ENCODE measurements around the gene ARAP1.

The ARAP1 gene

GRCh38 chr11:72648384-72649136, 103.6 kb downstream of the ARAP1 start:
- Histone ChIP-seq H4K20me1 (ENCODE audit: insufficient read depth, low read length, poor library complexity, severe bottlenecking) (no peaks in the 10 kb centered on the region), H3F3A (ENCODE audit: low read depth) (no peaks in the 10 kb centered on the region), H3K9ac (ENCODE audit: low read depth, low read length, poor library complexity, severe bottlenecking) (no peak overlapping the region), H3K79me2 (ENCODE audit: insufficient read depth, low read length) (no peaks in the 10 kb centered on the region), H3K9me3 (ENCODE audit: insufficient read depth, low read depth, low read length) (no peaks in the 10 kb centered on the region), H3K9me2 (replicated peaks; ENCODE audit: low read depth, low read length) (no peaks in the 10 kb centered on the region), H2AFZ (ENCODE audit: low read length) (no peak overlapping the region), H3K4me1 (ENCODE audit: insufficient read depth, low read length, poor library complexity, severe bottlenecking) (no peaks in the 10 kb centered on the region), H3K4me3 (ENCODE audit: low read length, poor library complexity, severe bottlenecking) (no peak overlapping the region), H3K4me2 (ENCODE audit: low read depth, low read length, poor library complexity, severe bottlenecking) (no peak overlapping the region), H3K36me3 (ENCODE audit: insufficient read depth, low read length) (no peaks in the 10 kb centered on the region), H3K27me3 (ENCODE audit: insufficient read depth, low read length, poor library complexity, severe bottlenecking) (no peaks in the 10 kb centered on the region)
- TF ChIP-seq CTCF (conservative IDR thresholded peaks at IDR 0.05; ENCODE audit: low read length) (no peak), EZH2phosphoT487 (IDR thresholded peaks at IDR 0.05; ENCODE audit: borderline replicate concordance) (no peak)

GRCh38 chr11:72647882-72648281, 104.3 kb downstream of the ARAP1 start:
- no peaks in the 10 kb centered on the region for H3K36me3 ChIP-seq (ENCODE audit: insufficient read depth, low read length)
- no peaks in the 10 kb centered on the region for H3K9me2 ChIP-seq (replicated peaks; ENCODE audit: low read depth, low read length)
- H4K20me1 ChIP-seq (ENCODE audit: insufficient read depth, low read length, poor library complexity, severe bottlenecking): no peaks in the 10 kb centered on the region
- H3F3A ChIP-seq (ENCODE audit: low read depth): no peaks in the 10 kb centered on the region
- no peaks in the 10 kb centered on the region for H3K4me1 ChIP-seq (ENCODE audit: insufficient read depth, low read length, poor library complexity, severe bottlenecking)
- H3K4me3 ChIP-seq (ENCODE audit: low read length, poor library complexity, severe bottlenecking): no peak overlapping the region
- H3K4me2 ChIP-seq (ENCODE audit: low read depth, low read length, poor library complexity, severe bottlenecking): no peak overlapping the region
- H3K79me2 ChIP-seq (ENCODE audit: insufficient read depth, low read length): no peaks in the 10 kb centered on the region
- no peaks in the 10 kb centered on the region for H3K9me3 ChIP-seq (ENCODE audit: insufficient read depth, low read depth, low read length)
- no peaks in the 10 kb centered on the region for H3K27me3 ChIP-seq (ENCODE audit: insufficient read depth, low read length, poor library complexity, severe bottlenecking)
- no peak for TF ChIP-seq EZH2phosphoT487 (IDR thresholded peaks at IDR 0.05; ENCODE audit: borderline replicate concordance)
- no peak for TF ChIP-seq CTCF (conservative IDR thresholded peaks at IDR 0.05; ENCODE audit: low read length)
- H3K9ac ChIP-seq (ENCODE audit: low read depth, low read length, poor library complexity, severe bottlenecking): no peak overlapping the region
- H2AFZ ChIP-seq (ENCODE audit: low read length): no peak overlapping the region

GRCh38 chr11:72646472-72646871, 105.7 kb downstream of the ARAP1 start:
- Histone ChIP-seq H3K4me1 (ENCODE audit: insufficient read depth, low read length, poor library complexity, severe bottlenecking) (no peaks in the 10 kb centered on the region), H3K4me3 (ENCODE audit: low read length, poor library complexity, severe bottlenecking) (no peak overlapping the region), H2AFZ (ENCODE audit: low read length) (no peak overlapping the region), H3K9ac (ENCODE audit: low read depth, low read length, poor library complexity, severe bottlenecking) (no peak overlapping the region), H3K9me3 (ENCODE audit: insufficient read depth, low read depth, low read length) (no peaks in the 10 kb centered on the region), H3K27me3 (ENCODE audit: insufficient read depth, low read length, poor library complexity, severe bottlenecking) (no peaks in the 10 kb centered on the region), H3F3A (ENCODE audit: low read depth) (no peaks in the 10 kb centered on the region), H4K20me1 (ENCODE audit: insufficient read depth, low read length, poor library complexity, severe bottlenecking) (no peaks in the 10 kb centered on the region), H3K79me2 (ENCODE audit: insufficient read depth, low read length) (no peaks in the 10 kb centered on the region), H3K36me3 (ENCODE audit: insufficient read depth, low read length) (no peaks in the 10 kb centered on the region), H3K9me2 (replicated peaks; ENCODE audit: low read depth, low read length) (no peaks in the 10 kb centered on the region), H3K4me2 (ENCODE audit: low read depth, low read length, poor library complexity, severe bottlenecking) (no peak overlapping the region)
- TF ChIP-seq CTCF (conservative IDR thresholded peaks at IDR 0.05; ENCODE audit: low read length) (no peak), EZH2phosphoT487 (IDR thresholded peaks at IDR 0.05; ENCODE audit: borderline replicate concordance) (no peak)

All from Loucy (cell line).